HFFc6 (cell line): ENCODE data around the gene DGKK. TPM values are rescaled to one million over a fixed set of nuclear protein-coding genes. Genes with fewer than 3 reads are reported as not detected.

Experiments used
- DNase-seq: peaks from one replicate; pipeline ENCODE4 v3.0.0-alpha.2; 2018
- H3K27ac Mint-ChIP-seq: 2 replicates; pipeline ENCODE4 v1.8.0; 2020; ENCODE audit warnings: mild to moderate bottlenecking, mixed read lengths
- H3K27me3 Mint-ChIP-seq: 2 replicates; pipeline ENCODE4 v1.8.0; 2021; ENCODE audit warnings: mild to moderate bottlenecking, moderate library complexity, mixed read lengths; ENCODE audit not compliant: insufficient read depth
- H3K36me3 Mint-ChIP-seq: 2 replicates; pipeline ENCODE4 v1.8.0; 2021; ENCODE audit warnings: low read depth, mixed read lengths
- H3K4me1 Mint-ChIP-seq: 2 replicates; pipeline ENCODE4 v1.8.0; 2020; ENCODE audit warnings: low read depth, mixed read lengths
- H3K4me3 Mint-ChIP-seq: 2 replicates; pipeline ENCODE4 v1.8.0; 2020; ENCODE audit warnings: mild to moderate bottlenecking, moderate library complexity, mixed read lengths
- H3K9me3 Mint-ChIP-seq: 2 replicates; pipeline ENCODE4 v1.8.0; 2020; ENCODE audit warnings: mild to moderate bottlenecking, mixed read lengths
- CTCF ChIP-seq: fragments of 200-600 bp; sonication (generic); IDR thresholded peaks from 2 replicates; pipeline ENCODE4 v1.5.0; 2021; ENCODE audit warnings: antibody characterized with exemption, mild to moderate bottlenecking
- long read RNA-seq: library from polyadenylated mRNA; unstranded; transcript quantifications from one replicate; pipeline ENCODE4 v2.0.0, GENCODE V29; 2019
- total RNA-seq, 6 experiments: library from RNA; stranded (reverse); fragmentation: NEBNext Ultra II Directional; extraction: Animal tissue kit (Norgen Biotek cat#: 25700); gene quantifications; 2 replicates in 1 of 6; 3 replicates in 5 of 6; pipeline ENCODE4 v1.2.3, GENCODE V29; 2021

The DGKK gene
- total RNA-seq, result not detected
- long read RNA-seq, partial matches to known transcripts, result 0 of 1 reads
- long read RNA-seq, other reads (novel, unspliced or antisense), result 1 of 1 reads

GRCh38 chrX:50470103-50471031, at the start of gene DGKK:
DGKK (minus strand) TSS chrX:50470825; CDS start chrX:50470678, 147 bp downstream.
- Mint-ChIP-seq H3K9me3 (no peaks in the 10 kb centered on the region; the same call in 1 of the 2 replicates), H3K27me3 (peaks cover 3% of the 10 kb centered on the region; the same call in 1 of the 2 replicates), H3K27ac (no peak within 1 kb of the TSS), H3K36me3 (no peaks in the 10 kb centered on the region), H3K4me3 (no peak within 1 kb of the TSS), H3K4me1 (no peaks in the 10 kb centered on the region)
- DNase-seq, result no peak
- TF ChIP-seq CTCF, result no peak

DNA sequence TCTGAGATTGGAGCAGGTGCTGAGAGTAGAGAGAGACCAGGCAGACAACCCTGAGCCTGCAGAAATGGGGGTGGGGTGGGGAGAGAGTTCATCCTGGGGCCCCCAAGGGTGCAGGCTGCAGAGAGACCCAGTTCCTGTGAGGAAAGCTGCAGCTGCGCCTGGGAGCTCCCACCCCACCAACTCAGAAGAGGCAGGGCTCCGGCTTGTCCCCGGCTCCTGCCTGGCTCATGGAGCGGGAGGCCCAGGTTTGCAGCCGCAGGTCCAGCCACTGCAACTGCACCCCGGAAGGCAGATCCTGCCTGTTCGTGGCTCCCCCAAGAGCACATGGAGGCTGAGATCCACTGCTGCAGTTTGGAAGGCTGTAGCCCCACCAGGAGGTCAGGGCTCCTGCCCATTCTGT, 44.2 kb upstream of the DGKK start:
- no peak for DNase-seq
- Mint-ChIP-seq H3K36me3 (no peaks in the 10 kb centered on the region; the same call in 1 of the 2 replicates), H3K27me3 (no peaks in the 10 kb centered on the region), H3K4me1 (no peaks in the 10 kb centered on the region), H3K9me3 (peaks cover 12% of the 10 kb centered on the region), H3K27ac (no peak overlapping the region), H3K4me3 (no peak overlapping the region)
- TF ChIP-seq CTCF, result no peak

- Mint-ChIP-seq H3K27me3 (peaks cover 2% of the 10 kb centered on the region; the same call in 1 of the 2 replicates), H3K9me3 (peaks cover 6% of the 10 kb centered on the region), H3K4me3 (no peak overlapping the region), H3K27ac (no peak overlapping the region), H3K36me3 (no peaks in the 10 kb centered on the region; the same call in 1 of the 2 replicates), H3K4me1 (no peaks in the 10 kb centered on the region)
- no peak for DNase-seq
- no peak for TF ChIP-seq CTCF
These were observed 26.5 kb upstream of the DGKK start for GRCh38 chrX:50497114-50497513.

DNA sequence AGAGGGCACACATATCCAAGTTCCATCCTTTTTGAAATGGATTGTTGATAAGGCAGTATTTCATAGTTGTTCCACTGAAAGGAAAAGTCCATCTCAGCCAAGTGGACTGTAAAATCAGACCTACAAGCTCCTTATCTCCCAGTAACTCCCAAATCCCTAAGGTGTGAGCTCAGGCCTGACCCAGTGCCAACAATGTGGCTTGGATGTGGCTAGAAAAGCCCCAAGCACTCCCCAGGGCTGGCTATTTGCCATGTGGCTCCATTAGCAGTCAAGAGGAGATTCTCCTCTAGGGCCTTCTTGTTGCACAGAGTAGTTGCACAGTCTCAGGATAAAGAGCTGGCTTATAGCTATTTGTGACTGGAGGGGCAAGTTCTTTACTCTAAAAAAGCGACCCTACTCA, 25.0 kb upstream of the DGKK start:
- Mint-ChIP-seq H3K9me3 (peaks cover 6% of the 10 kb centered on the region), H3K36me3 (no peaks in the 10 kb centered on the region; the same call in 1 of the 2 replicates), H3K4me3 (no peak overlapping the region), H3K27ac (no peak overlapping the region), H3K27me3 (peaks cover 2% of the 10 kb centered on the region; the same call in 1 of the 2 replicates), H3K4me1 (no peaks in the 10 kb centered on the region)
- no peak for TF ChIP-seq CTCF
- DNase-seq, result no peak

- TF ChIP-seq CTCF, result no peak
- Mint-ChIP-seq H3K4me3 (no peak overlapping the region), H3K27ac (no peak overlapping the region), H3K4me1 (no peaks in the 10 kb centered on the region), H3K9me3 (peaks cover 6% of the 10 kb centered on the region), H3K27me3 (peaks cover 2% of the 10 kb centered on the region; the same call in 1 of the 2 replicates), H3K36me3 (no peaks in the 10 kb centered on the region; the same call in 1 of the 2 replicates)
- no peak for DNase-seq
These were observed 22.1 kb upstream of the DGKK start for GRCh38 chrX:50492720-50493119.
